GM18502 (cell line): ENCODE measurements around the gene NHS.

Source experiments
- ATAC-seq: cut with Tn5 transposase; IDR thresholded peaks from one replicate; pipeline ENCODE4 v1.9.1; 2021; ENCODE audit warnings: mild to moderate bottlenecking; ENCODE audit not compliant: unreplicated experiment, poor library complexity

Gene NHS

GRCh38 chrX:17605676-17606075, 230.7 kb downstream of the NHS start:
- ATAC-seq, result no peak

DNA sequence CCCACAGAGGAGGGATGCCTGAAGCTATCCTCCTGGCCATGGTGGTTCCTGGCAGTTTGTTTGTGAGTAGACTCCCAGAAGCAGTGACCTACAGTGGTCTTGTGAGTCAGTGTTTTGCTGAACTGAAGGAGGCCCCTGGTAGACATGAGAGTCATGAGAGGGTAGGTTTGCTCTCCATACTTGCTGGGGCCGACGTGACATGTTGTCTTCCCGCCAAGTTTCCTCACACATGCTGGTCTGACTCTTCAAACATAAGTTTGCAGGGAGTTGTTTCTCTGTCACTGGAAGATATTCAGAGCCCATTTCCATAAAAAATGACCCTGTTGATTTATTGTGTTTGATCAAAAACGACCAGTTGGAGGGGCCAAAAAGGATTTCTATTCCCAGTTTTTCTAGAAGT, 231.2 kb downstream of the NHS start:
- no peak for ATAC-seq

DNA sequence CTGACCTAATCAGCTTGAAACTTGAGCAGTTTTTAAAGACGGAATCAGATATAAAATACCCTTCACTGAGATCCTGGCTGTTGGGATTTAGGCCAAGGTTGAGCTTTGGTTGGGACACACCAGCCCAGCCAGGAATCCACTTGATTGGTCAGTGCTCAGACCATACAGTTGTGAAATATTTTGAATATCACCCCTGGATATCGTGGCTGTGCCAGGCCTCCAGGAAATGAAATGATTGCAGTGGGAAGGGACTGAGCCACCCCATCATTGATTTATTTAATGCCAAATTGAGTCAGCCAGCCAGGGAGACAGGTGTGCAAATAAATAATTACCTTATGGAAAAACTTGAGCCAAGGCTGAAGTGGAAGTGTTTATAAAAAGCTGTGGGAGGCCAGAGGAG, 233.9 kb downstream of the NHS start:
- no peak for ATAC-seq

GRCh38 chrX:17610788-17611187, 235.8 kb downstream of the NHS start:
- no peak for ATAC-seq

GRCh38 chrX:17613979-17614588, 239.1 kb downstream of the NHS start:
- peak; percentile 59 for ATAC-seq

DNA sequence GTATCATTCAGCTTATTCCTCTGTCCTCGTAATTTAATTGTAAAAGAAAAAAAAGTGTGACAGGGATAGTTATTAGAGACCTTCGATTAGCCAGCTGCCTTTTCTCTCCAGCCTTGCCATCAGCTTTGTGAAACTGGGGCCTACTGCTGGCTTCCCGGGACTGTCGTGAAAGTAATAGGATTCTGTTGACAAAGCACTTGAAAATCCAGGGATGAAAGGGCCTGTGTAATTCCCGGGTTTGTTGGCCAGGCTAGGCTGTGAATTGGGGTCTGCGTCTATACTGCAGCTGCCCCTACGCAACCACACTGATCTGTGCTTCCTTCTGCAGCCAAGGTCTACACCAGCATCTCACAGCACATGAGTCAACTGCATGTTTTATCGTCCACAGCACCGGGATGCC, 241.9 kb downstream of the NHS start:
- no peak for ATAC-seq

DNA sequence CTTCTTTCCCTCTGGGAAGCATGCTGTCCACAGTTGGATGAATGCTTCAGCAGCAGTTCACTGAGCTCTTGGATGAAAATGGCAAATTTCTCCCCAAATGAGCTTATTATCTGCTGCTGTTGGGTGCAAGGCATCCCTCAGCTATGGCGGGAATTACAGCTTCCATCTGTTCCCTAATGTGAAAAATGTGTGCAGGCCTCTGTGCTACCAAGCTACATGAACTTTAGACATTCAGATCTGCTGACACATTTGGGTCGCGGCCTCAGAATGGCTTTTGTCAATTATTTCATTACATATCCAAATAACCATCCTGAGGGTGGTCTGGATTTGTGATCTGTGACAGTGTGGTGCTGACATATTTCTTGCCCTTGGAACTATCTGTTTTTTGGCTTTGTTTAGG, 242.8 kb downstream of the NHS start:
- ATAC-seq, result no peak

DNA sequence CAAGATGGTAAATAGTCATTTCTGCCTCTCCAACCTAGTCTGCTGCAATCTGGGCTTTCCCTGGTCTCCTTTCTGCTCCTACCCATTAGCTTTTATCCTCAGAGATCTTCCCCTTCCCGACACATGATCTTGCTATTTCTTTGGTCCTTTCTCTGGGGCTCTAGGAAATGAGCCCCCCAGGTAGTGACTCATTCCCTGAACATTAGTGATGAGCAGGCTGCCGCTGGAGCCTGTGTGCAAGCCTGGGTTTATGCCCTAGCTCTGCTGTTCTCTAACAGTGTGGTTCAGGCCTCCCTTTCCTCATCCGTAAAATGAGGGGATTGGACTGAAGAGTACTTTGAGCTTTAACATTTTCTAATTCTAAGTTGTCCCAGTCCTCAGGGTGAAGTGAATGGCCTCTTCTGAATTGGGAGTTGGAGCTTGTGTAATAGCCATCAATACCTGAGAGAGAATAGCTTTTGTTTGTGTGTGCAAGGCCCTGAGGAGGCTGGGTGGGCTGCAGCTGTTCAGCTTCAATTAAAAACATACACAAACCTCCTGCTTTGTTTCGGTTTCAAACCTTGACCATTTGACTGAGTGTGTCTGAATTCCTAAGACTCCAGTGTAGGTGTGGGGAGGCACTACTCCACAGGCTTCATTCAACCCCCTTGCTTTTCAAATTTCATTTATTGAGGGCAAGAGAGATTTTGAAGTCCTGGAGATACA, 246.7 kb downstream of the NHS start:
- no peak for ATAC-seq

DNA sequence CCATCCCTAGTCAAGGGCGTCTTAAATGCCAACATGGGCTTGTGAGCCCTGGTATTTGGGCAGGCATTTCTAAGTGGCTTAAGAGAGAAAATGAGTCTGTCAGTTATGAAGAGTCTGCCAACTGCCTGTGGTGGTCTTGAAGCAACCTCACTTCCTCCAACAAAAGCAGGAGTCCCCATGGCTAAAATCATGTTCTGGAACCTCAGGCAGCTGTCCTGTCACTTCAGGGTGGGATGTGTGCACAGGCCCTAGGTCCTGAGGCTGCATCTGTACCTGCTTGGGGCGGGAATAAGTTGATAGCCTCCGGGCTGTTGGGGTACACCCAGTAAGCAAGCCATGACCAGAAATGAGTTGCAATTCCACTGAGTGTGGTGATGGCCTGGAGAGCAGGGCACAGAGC, 247.3 kb downstream of the NHS start:
- ATAC-seq, result no peak

GRCh38 chrX:17623750-17624149, 248.8 kb downstream of the NHS start:
- ATAC-seq, result no peak

- no peak for ATAC-seq
These were observed 252.0 kb downstream of the NHS start for GRCh38 chrX:17627026-17627425.

DNA sequence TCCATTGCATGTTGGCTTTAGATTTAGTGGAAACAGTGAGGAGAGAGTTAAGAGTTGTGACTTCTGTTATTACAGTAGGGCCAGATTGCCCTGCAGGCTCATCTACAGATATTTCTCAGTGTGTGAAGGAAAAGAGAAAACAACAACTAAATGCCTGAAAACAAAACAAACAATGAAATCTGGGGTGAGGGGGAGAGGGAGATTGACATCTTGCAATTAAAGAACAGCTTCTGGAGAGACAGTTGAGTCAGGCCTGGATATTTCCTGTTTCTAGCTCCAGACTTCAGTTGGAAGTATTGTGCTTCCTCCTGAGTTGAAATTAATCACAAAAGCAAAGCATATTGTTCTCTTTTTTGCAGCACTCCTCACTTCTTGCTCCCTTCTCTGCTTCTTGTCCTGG, 254.0 kb downstream of the NHS start:
- no peak for ATAC-seq

- ATAC-seq, result no peak
These were observed 254.5 kb downstream of the NHS start for GRCh38 chrX:17629519-17629918.

GRCh38 chrX:17631647-17632046, 256.6 kb downstream of the NHS start:
- ATAC-seq, result no peak

- ATAC-seq, result no peak
These were observed 257.9 kb downstream of the NHS start for GRCh38 chrX:17632942-17633341.

DNA sequence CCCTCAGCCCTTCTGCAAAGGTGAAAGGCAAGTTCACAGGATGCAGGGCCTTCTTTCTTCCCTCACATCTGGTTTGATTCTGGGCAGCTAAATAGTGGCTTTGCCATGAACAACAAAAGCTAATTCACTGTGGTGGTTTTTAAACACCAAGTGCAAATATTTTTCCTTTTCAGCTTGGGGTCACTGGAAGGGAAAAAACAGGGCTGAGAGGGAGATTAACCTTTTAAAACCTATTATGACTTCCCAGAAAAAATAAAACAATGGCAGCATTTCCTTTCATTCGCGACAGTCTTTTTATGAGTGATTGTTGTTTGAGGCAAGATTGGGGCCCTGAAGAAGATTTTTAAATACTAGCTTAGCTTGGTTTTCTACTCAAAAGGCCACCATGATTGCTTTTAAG, 258.5 kb downstream of the NHS start:
- no peak for ATAC-seq

GRCh38 chrX:17634542-17635207, 259.7 kb downstream of the NHS start:
- ATAC-seq, result no peak

GRCh38 chrX:17635231-17635630, 260.2 kb downstream of the NHS start:
- no peak for ATAC-seq

GRCh38 chrX:17637235-17637634, 262.2 kb downstream of the NHS start:
- ATAC-seq, result no peak

DNA sequence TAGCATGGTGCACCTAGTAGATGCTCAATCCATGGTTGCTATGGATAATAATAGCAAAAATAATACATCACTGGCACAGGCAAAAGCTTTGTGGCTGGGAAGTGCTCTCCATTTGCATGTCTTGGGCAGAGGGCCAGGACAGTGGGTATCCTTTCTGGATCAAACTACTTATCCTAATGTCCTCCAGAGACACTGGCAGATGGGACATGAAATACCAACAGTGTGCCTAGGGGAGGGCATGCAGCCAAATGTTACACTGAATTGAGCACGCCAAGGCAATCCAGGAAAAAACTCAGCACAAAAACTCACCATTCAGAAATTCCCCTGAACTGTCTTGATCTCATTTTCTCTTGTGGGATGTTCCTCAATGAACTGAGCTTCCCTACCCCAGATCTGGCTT, 263.7 kb downstream of the NHS start:
- no peak for ATAC-seq

- no peak for ATAC-seq
These were observed 267.9 kb downstream of the NHS start for GRCh38 chrX:17642891-17643290.

DNA sequence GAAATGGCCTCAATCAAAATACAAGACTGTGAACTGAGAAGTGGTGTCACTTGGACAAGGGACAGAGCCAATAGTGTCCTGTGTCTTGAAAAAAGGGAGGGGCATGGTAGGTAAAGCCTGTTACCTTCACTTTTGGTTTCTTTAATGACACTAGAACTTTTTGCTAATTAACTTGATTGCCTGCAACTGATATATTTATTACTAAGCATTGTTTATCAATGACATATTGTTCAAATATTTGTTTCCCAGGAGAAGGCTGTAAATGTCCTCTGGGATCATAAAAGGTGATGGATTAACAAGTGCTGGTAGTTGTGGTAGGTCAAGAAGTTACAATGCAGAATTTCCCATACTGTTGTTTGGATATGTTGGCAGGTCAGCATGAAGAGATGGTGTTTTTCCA, 268.5 kb downstream of the NHS start:
- no peak for ATAC-seq
